Stimulated activated CD4-positive, alpha-beta T cell treated with anti-CD3 and anti-CD28 coated beads, TNF-alpha, amount 100 ng/mL, for 1 hour (primary cell): Measurements from ENCODE around the gene ANGPTL7.
"Not testable (repeated sequence)": the region's sequence is repeated elsewhere in the genome, so short reads cannot be mapped to it uniquely, and the experiment has no call there.

Experiments
- DNase-seq, 3 donors: peaks; one replicate each; pipeline ENCODE4 v3.0.0-alpha.2; 2020; ENCODE audit warnings: low read depth in 3 of 3, low spot score in 1 of 3

ANGPTL7 gene

GRCh38 chr1:11168731-11169130 lies 20.4 kb upstream of the ANGPTL7 start:
- no peak for DNase-seq

DNA sequence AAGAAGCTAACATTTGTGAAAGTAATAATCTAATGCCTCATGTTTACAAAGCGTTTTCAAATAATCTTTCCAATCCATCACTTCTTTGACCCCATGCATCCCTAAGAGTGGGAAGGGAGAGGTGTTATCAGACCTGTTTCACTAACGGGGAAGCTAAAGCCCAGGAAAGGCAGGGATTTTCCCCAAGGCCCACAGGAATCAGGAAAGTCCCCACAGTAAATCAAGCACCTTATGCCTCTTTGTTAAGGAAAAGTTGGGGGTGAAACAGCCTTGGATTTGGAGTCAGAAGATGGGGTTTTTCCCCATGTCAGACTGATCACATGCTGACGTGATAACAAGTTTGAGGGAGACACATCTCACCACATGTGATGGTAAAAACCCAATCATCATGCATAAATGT lies 20.0 kb upstream of the ANGPTL7 start:
- DNase-seq, result no peak

- DNase-seq, result no peak
Measured at GRCh38 chr1:11170102-11170501, 19.1 kb upstream of the ANGPTL7 start.

DNA sequence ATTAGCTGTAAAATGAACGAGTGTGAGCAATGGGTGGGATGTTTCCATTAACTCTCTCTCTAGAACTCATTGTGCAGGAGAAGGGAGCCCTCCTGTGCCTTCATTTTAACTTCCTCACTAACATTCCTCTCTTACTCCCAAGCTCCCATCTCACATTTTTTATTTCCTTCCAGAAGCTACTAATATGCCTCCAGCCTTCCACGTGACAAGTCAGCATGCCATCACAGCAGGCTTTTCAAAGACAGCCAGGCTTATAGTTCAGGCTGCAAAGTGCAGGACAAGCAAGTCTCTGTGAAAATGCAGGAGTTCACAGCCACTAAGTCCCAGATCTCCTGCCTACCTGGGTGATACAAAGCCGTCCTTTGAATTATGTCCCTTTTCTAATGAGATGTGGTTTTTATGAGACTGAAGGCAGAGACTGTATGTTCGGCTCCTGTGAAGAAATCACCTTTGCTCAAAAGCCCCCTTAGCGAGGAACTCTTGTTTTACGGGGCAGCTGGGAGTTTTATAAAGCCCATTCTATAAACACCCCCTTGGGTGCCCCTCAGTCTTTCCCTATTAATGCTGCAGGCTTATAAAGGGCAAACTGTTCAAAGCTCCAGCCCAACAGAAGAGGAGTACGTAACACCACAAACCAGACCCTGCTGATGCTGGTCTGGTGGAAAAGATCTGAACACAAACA lies 14.8 kb upstream of the ANGPTL7 start:
- DNase-seq, result no peak

GRCh38 chr1:11175461-11175860 lies 13.7 kb upstream of the ANGPTL7 start:
- DNase-seq, result no peak

DNA sequence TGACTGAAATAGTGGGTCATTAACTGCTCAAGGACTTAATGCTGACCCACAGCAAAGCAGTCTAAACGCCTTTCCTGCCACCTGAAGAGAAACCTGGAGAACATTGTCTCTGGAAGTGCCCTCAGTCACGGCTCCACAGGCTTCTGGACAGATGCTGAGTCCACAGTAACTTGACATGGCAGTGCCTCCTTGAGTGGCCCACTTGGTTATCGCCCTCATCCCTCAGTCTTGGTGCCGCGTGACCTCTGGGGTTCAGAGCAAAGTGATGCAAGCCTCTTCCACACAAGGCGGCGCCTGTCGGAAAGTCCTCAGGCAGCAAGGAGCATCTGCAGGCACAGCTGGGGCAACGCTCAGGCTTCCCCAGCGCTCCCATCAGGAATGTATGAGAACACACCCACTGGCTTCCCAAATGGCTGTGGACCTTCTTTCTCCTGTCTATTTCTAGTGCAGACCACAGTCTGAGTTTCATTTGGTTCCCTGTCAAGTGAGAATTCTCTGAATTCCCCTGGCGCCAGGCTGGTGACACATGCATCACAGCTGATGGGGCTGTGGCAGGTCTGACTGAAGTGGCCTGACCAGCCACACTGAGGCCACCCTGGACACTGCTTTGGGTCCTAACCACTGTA lies 13.0 kb upstream of the ANGPTL7 start:
- DNase-seq, result no peak

- no peak for DNase-seq
Measured at GRCh38 chr1:11178021-11179015, 10.8 kb upstream of the ANGPTL7 start.

DNA sequence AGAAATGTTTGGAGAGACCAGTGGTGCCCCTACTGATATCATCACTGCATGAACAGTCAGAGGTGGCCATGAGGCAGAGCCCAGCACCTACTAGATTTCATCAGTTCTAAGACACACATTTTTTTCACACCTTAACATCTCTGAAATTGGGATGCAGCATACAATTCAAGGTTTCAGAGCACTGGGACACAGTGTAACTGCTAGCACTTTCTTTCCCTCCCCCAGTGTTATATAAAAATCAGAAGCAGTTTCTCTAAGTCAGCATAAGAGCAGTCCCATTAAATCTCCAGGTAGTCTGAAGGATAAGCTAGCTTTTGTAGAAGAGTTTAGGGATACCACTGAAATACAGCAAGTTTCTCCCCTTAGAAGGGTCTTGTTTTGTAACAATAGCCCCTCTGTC lies 10.0 kb upstream of the ANGPTL7 start:
- no peak for DNase-seq

DNA sequence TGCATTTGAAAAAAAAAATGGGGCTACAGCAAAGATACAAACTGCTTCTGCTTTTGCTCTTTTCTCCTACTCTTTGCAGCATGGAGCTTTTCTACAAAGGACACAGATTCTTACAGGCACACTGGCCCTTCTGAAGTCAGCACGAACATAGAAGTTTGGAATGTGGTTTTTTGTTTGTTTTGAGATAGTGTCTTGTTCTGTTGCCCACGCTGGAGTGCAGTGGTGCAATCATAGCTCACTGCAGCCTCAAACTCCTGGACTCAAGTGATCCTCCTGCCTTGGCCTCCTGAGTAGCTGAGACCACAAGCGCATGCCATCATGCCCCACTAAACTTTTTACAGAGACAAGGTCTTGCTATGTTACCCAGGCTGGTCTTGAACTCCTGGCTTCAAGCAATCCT lies 9.4 kb upstream of the ANGPTL7 start:
- DNase-seq, result not testable (repeated sequence)

DNA sequence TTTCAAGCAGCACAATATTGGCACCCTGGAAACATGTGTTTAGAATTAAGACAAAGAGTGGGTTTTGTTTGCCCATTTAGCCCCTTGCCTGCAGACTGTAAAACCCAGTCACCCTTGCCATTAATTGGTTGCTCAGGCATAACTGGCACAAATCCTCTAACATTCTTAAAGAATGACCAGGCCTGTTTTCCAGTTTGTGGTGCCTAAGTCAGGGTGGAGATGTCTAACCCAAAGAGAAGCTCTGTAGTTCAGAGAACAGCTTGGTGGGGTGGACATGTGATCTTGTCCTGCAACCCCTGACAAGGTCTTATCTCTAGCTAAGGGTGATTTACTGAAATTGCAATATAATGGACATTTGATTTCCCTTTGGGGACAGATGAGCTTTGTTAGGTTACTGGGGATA lies 8.8 kb upstream of the ANGPTL7 start:
- DNase-seq, result no peak

DNA sequence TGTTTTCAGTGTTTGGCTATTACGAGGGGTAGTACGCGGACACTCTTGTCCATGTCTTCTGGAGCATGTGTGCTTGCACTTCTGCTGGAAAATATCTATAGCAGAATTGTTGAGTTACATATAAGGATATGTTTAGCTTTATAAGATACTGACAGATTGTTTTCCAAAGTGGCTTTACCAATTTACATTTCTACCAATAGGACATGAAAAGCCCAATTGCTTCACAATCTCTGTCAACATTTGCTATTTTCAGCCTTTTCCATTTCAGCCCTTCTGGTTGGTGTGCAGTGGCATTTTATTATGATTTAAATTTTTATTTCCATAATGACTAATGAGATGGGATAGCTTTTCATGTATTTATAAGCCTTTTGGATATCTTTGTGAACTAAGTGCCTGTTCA lies 6.3 kb upstream of the ANGPTL7 start:
- no peak for DNase-seq

DNA sequence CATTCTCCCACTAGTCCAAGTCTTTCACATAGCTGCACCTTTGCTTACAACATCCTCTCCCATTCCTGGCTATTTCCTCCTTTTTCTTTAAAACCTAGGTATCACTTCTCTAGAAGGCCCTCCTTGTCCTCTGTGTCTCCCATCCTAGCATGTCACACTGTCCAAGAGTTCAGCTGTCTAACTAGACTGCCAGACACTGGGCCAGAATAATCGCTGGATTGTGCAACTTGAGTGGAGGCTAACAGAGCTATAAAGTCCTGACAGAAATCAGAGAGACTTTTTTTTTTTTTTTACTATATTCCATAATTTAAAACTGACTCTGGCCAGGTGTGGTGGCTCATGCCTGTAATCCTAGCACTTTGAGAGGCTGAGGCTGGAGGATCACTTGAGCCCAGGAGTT lies 4.2 kb upstream of the ANGPTL7 start:
- no peak for DNase-seq

- no peak for DNase-seq
Measured at GRCh38 chr1:11187000-11187399, 2.2 kb upstream of the ANGPTL7 start.

GRCh38 chr1:11187494-11187893 lies 1.7 kb upstream of the ANGPTL7 start:
- no peak for DNase-seq

DNA sequence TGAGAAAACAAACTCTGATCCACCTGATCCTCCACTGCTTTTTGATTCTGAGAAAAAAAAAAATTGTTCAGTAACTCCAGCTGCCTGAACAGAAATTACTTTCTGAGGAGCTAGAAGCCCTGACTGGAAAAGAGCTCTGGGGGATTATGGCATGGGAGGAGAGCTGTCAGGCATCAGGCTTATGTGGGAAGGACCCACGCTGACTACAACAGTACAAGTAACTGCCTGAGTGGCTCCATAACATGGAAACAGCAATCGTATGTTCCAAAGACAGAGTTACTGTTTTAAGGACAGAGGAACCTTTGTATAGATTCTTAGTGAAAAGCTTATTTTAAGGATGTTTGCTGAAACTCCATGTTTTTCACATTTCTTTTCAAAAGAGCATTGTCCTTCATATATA lies 1.2 kb upstream of the ANGPTL7 start:
- no peak for DNase-seq

DNA sequence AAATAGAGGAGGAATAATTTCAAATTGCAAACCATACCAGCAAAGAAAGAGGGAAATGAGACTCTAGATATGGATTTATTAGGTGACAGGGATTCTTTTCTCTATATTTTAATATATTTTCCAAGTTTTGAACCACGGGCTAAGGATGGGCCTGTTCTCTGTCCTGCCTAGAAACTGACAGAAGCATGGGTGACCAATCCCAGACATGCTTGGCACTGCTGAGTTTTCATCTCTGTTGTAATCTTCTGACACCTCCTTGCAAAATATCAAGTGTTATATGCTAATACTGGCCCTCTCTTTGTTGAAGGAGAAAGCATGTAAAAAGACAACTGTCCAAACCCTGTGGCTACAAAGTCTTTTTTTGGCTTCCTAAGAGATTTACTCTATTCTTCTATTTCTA lies 774 bp upstream of the ANGPTL7 start:
- DNase-seq, result no peak

DNA sequence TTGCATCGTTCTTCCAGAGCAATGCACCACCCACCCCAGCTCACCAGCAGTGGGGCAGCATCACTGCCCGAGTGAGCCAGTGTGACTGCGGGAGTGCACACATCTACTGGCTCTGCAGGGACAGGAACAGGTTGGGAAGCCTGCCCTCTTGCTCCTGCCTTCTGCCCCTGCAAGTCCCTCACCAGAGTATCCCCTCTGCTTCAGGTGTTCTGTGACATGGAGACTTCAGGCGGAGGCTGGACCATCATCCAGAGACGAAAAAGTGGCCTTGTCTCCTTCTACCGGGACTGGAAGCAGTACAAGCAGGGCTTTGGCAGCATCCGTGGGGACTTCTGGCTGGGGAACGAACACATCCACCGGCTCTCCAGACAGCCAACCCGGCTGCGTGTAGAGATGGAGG lies 4.2 kb downstream of the ANGPTL7 start:
- no peak for DNase-seq

- DNase-seq, result no peak
Measured at GRCh38 chr1:11194407-11195176, 5.4 kb downstream of the ANGPTL7 start.

GRCh38 chr1:11196945-11197344 lies 7.8 kb downstream of the ANGPTL7 start:
- DNase-seq, result no peak

- no peak for DNase-seq
Measured at GRCh38 chr1:11197359-11197758, 8.2 kb downstream of the ANGPTL7 start.

GRCh38 chr1:11198257-11198656 lies 9.1 kb downstream of the ANGPTL7 start:
- DNase-seq, result no peak
